ENCODE data around the gene C2orf92.

Gene C2orf92

GRCh38 chr2:97698530-97698929 lies 29.0 kb downstream of the C2orf92 start:
- Histone ChIP-seq H3K9me2 (replicated peaks; ENCODE audit: control insufficient read depth, low read length) (no peaks in the 10 kb centered on the region), H3K27me3 (ENCODE audit: control insufficient read depth, low read length) (no peaks in the 10 kb centered on the region), H3K4me3 (ENCODE audit: low read length) (no peak overlapping the region), H3K9me3 (ENCODE audit: control insufficient read depth, insufficient read depth, low read length) (no peaks in the 10 kb centered on the region), H3K4me2 (ENCODE audit: low read length) (no peak overlapping the region), H3K36me3 (ENCODE audit: control insufficient read depth, low read length) (no peaks in the 10 kb centered on the region), H3K27ac (ENCODE audit: low read depth, low read length) (no peak overlapping the region), H3K4me1 (ENCODE audit: control insufficient read depth, low read length) (peaks cover 18% of the 10 kb centered on the region), H3K79me2 (ENCODE audit: control insufficient read depth, low read length) (no peaks in the 10 kb centered on the region), H3F3A (ENCODE audit: control insufficient read depth, insufficient read depth) (no peaks in the 10 kb centered on the region), H4K20me1 (ENCODE audit: control insufficient read depth, insufficient read depth, low read depth, low read length) (no peaks in the 10 kb centered on the region)
- no peak for TF ChIP-seq CTCF (IDR thresholded peaks at IDR 0.05; ENCODE audit: low read depth, low read length, poor library complexity, severe bottlenecking)
- no peak for TF ChIP-seq EZH2phosphoT487 (IDR thresholded peaks at IDR 0.05; ENCODE audit: borderline replicate concordance, low read length)

GRCh38 chr2:97699765-97700444 lies 30.4 kb downstream of the C2orf92 start:
- no peaks in the 10 kb centered on the region for H3K79me2 ChIP-seq (ENCODE audit: control insufficient read depth, low read length)
- H3F3A ChIP-seq (ENCODE audit: control insufficient read depth, insufficient read depth), result no peaks in the 10 kb centered on the region
- H3K27ac ChIP-seq (ENCODE audit: low read depth, low read length), result no peak overlapping the region
- no peak overlapping the region for H3K4me3 ChIP-seq (ENCODE audit: low read length)
- H3K9me3 ChIP-seq (ENCODE audit: control insufficient read depth, insufficient read depth, low read length), result no peaks in the 10 kb centered on the region
- H3K36me3 ChIP-seq (ENCODE audit: control insufficient read depth, low read length), result no peaks in the 10 kb centered on the region
- H3K9me2 ChIP-seq (replicated peaks; ENCODE audit: control insufficient read depth, low read length), result no peaks in the 10 kb centered on the region
- H3K4me1 ChIP-seq (ENCODE audit: control insufficient read depth, low read length), result peaks cover 18% of the 10 kb centered on the region
- no peaks in the 10 kb centered on the region for H4K20me1 ChIP-seq (ENCODE audit: control insufficient read depth, insufficient read depth, low read depth, low read length)
- H3K27me3 ChIP-seq (ENCODE audit: control insufficient read depth, low read length), result no peaks in the 10 kb centered on the region
- no peak overlapping the region for H3K4me2 ChIP-seq (ENCODE audit: low read length)
- peak; percentile 74 for TF ChIP-seq CTCF (IDR thresholded peaks at IDR 0.05; ENCODE audit: low read depth, low read length, poor library complexity, severe bottlenecking)
- no peak for TF ChIP-seq EZH2phosphoT487 (IDR thresholded peaks at IDR 0.05; ENCODE audit: borderline replicate concordance, low read length)

GRCh38 chr2:97701186-97701585 lies 31.7 kb downstream of the C2orf92 start:
- no peak for TF ChIP-seq EZH2phosphoT487 (IDR thresholded peaks at IDR 0.05; ENCODE audit: borderline replicate concordance, low read length)
- no peak for TF ChIP-seq CTCF (IDR thresholded peaks at IDR 0.05; ENCODE audit: low read depth, low read length, poor library complexity, severe bottlenecking)
- Histone ChIP-seq H3F3A (ENCODE audit: control insufficient read depth, insufficient read depth) (no peaks in the 10 kb centered on the region), H3K4me3 (ENCODE audit: low read length) (no peak overlapping the region), H3K4me1 (ENCODE audit: control insufficient read depth, low read length) (peaks cover 18% of the 10 kb centered on the region), H3K79me2 (ENCODE audit: control insufficient read depth, low read length) (no peaks in the 10 kb centered on the region), H3K36me3 (ENCODE audit: control insufficient read depth, low read length) (no peaks in the 10 kb centered on the region), H3K27me3 (ENCODE audit: control insufficient read depth, low read length) (no peaks in the 10 kb centered on the region), H3K9me3 (ENCODE audit: control insufficient read depth, insufficient read depth, low read length) (no peaks in the 10 kb centered on the region), H3K27ac (ENCODE audit: low read depth, low read length) (no peak overlapping the region), H4K20me1 (ENCODE audit: control insufficient read depth, insufficient read depth, low read depth, low read length) (no peaks in the 10 kb centered on the region), H3K9me2 (replicated peaks; ENCODE audit: control insufficient read depth, low read length) (no peaks in the 10 kb centered on the region), H3K4me2 (ENCODE audit: low read length) (no peak overlapping the region)
